Measurements from ENCODE around the gene NCBP1.

DNA sequence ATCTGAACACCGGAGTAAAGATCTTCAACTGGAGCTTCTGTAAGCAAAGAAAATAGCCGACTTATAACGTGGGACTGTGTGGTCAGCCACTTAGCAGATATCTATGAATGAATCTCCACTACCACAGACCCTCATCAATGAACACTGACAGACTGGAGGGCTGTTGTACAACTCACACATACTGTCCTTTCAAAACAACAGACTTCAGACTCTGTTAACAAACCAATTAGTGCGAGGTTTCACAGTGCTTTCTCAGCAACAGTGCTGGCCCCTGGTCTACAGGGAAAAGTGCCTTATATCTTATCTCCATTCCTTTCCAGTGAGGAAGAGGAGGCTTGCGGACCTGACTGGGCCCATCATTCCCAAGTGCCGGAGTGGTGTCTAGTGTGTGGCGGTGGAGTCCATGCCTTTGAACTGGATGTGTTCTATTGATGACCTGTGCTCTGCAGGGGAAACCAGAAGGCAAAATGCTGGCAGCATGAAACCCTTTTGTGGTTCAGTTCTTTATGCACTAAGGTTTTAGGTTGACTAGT is 34.2 kb upstream of the NCBP1 start:
- TF ChIP-seq, protein P1, sequence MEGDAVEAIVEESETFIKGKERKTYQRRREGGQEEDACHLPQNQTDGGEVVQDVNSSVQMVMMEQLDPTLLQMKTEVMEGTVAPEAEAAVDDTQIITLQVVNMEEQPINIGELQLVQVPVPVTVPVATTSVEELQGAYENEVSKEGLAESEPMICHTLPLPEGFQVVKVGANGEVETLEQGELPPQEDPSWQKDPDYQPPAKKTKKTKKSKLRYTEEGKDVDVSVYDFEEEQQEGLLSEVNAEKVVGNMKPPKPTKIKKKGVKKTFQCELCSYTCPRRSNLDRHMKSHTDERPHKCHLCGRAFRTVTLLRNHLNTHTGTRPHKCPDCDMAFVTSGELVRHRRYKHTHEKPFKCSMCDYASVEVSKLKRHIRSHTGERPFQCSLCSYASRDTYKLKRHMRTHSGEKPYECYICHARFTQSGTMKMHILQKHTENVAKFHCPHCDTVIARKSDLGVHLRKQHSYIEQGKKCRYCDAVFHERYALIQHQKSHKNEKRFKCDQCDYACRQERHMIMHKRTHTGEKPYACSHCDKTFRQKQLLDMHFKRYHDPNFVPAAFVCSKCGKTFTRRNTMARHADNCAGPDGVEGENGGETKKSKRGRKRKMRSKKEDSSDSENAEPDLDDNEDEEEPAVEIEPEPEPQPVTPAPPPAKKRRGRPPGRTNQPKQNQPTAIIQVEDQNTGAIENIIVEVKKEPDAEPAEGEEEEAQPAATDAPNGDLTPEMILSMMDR (IDR thresholded peaks at IDR 0.05), result no peak
- no peak for TF ChIP-seq POLR2A (IDR thresholded peaks at IDR 0.05)
